Tibial nerve (tissue), 4 donors: Measurements from ENCODE around the gene BAD. TPM values are rescaled to one million over a fixed set of nuclear protein-coding genes. Genes with fewer than 3 reads are reported as not detected.

Experiments
- DNase-seq, 2 donors: peaks; one replicate each; pipeline ENCODE4 v3.0.0-alpha.2; 2019; ENCODE audit warnings: low spot score in 2 of 2
- H3K27ac ChIP-seq, 4 donors: fragments of 200-600 bp; sonication (generic) in 3 of 4; one replicate each; pipeline ENCODE4 v1.5.1; 2017 to 2019; ENCODE audit warnings: mild to moderate bottlenecking in 1 of 4
- H3K27me3 ChIP-seq, 2 donors: fragments of 200-600 bp; sonication (generic) in 1 of 2; one replicate each; pipeline versions ENCODE4 v1.5.1 to v1.6.0; 2017 to 2019
- H3K36me3 ChIP-seq, 3 donors: fragments of 200-600 bp; sonication (generic); one replicate each; pipeline ENCODE4 v1.5.1; 2018 to 2019
- H3K4me1 ChIP-seq, 4 donors: fragments of 200-600 bp; sonication (generic) in 3 of 4; one replicate each; pipeline ENCODE4 v1.5.1; 2017 to 2019
- H3K4me3 ChIP-seq, 4 donors: fragments of 200-600 bp; sonication (generic) in 3 of 4; one replicate each; pipeline ENCODE4 v1.5.1; 2017 to 2019; ENCODE audit warnings: mild to moderate bottlenecking in 1 of 4, moderate library complexity in 1 of 4
- H3K9me3 ChIP-seq, 4 donors: fragments of 200-600 bp; sonication (generic) in 3 of 4; one replicate each; pipeline ENCODE4 v1.5.1; 2017 to 2019
- CTCF ChIP-seq, 5 experiments: fragments of 200-600 bp in 3 of 5; fragments of 450-650 bp in 2 of 5; sonication (generic) in 3 of 5; IDR thresholded peaks; one replicate each; pipeline ENCODE4 v1.5.1; 2016 to 2019; ENCODE audit warnings: antibody characterized with exemption in 5 of 5, mild to moderate bottlenecking in 3 of 5, moderate library complexity in 2 of 5
- EP300 ChIP-seq, 2 donors: sonication (generic); formaldehyde crosslinking; IDR thresholded peaks; one replicate each; pipeline ENCODE4 v1.6.1; 2017; ENCODE audit warnings: antibody characterized with exemption in 2 of 2, mild to moderate bottlenecking in 1 of 2
- POLR2A ChIP-seq, 2 donors: fragments of 450-650 bp; IDR thresholded peaks; one replicate each; pipeline ENCODE4 v1.6.1; 2017; ENCODE audit warnings: antibody characterized with exemption in 2 of 2, mild to moderate bottlenecking in 2 of 2, moderate library complexity in 2 of 2
- WGBS, 2 donors: methylation state at CpG; one replicate each; pipeline ENCODE4 v1.1.5; 2018; 5-methylcytosine and 5-hydroxymethylcytosine counted together
- total RNA-seq, 4 donors: library from RNA; depleted of rRNA; stranded (reverse); fragments of >200 nt; gene quantifications; one replicate each; pipeline ENCODE4 v1.1.0, GENCODE V29; 2016

The BAD gene
- total RNA-seq, 4 donors from 2014 or later, result 110 to 143 (median 124) TPM

- DNase-seq, result no peak
- TF ChIP-seq CTCF (IDR thresholded peaks at IDR 0.05) (no peak), POLR2A (IDR thresholded peaks at IDR 0.05) (no peak), EP300 (IDR thresholded peaks at IDR 0.05) (no peak)
- Histone ChIP-seq H3K9me3 (no peaks in the 10 kb centered on the region), H3K4me1 (peaks cover 0 to 68% (median 36%) of the 10 kb centered on the region in 4 donors), H3K4me3 (no peak overlapping the region), H3K36me3 (peaks cover 0 to 18% (median 0%) of the 10 kb centered on the region in 3 donors), H3K27me3 (no peaks in the 10 kb centered on the region), H3K27ac (no peak overlapping the region)
- WGBS, 2 donors, result 66 to 78% methylated on average over 8 of the region's 8 CpGs
Measured at GRCh38 chr11:64232967-64233315, 51.5 kb downstream of the BAD start.

- H3K4me1 ChIP-seq, result peaks cover 0 to 74% (median 37%) of the 10 kb centered on the region in 4 donors
- 87 to 88% methylated on average over 12 to 15 of the region's 15 CpGs for WGBS, 2 donors
Measured at GRCh38 chr11:64232182-64232966, 52.1 kb downstream of the BAD start.

GRCh38 chr11:64231546-64231945 lies 52.9 kb downstream of the BAD start:
- peaks cover 0 to 82% (median 45%) of the 10 kb centered on the region in 4 donors for H3K4me1 ChIP-seq
- no peaks in the 10 kb centered on the region for H3K9me3 ChIP-seq
- DNase-seq, result no peak
- whole genome bisulfite sequencing, 2 donors, result 85 to 87% methylated on average over 7 of the region's 7 CpGs
- H3K36me3 ChIP-seq, result peaks cover 0 to 6% (median 0%) of the 10 kb centered on the region in 3 donors
- no peak for TF ChIP-seq EP300 (IDR thresholded peaks at IDR 0.05)
- TF ChIP-seq POLR2A (IDR thresholded peaks at IDR 0.05), result no peak
- no peak for TF ChIP-seq CTCF (IDR thresholded peaks at IDR 0.05)
- no peaks in the 10 kb centered on the region for H3K27me3 ChIP-seq
- peak overlapping the region in 1 of 4 donors; percentile 96 for H3K27ac ChIP-seq
- H3K4me3 ChIP-seq, result no peak overlapping the region

More at GRCh38 chr11:64232182-64232966, 52.1 kb downstream of the BAD start:
- Histone ChIP-seq H3K36me3 (peaks cover 0 to 13% (median 0%) of the 10 kb centered on the region in 3 donors), H3K9me3 (no peaks in the 10 kb centered on the region), H3K27me3 (no peaks in the 10 kb centered on the region), H3K27ac (peak overlapping the region in 1 of 4 donors; percentile 9), H3K4me3 (no peak overlapping the region)
- DNase-seq, result no peak
- TF ChIP-seq EP300 (IDR thresholded peaks at IDR 0.05) (no peak), CTCF (IDR thresholded peaks at IDR 0.05) (no peak), POLR2A (IDR thresholded peaks at IDR 0.05) (no peak)

GRCh38 chr11:64230985-64231365 lies 53.5 kb downstream of the BAD start:
- Histone ChIP-seq H3K4me1 (peaks cover 0 to 79% (median 46%) of the 10 kb centered on the region in 4 donors), H3K9me3 (no peaks in the 10 kb centered on the region), H3K27ac (peak overlapping the region; percentile 87 to 96 (median 94)), H3K36me3 (peaks cover 0 to under 1% (median 0%) of the 10 kb centered on the region in 3 donors), H3K4me3 (peak overlapping the region; percentile 50 to 79 (median 62)), H3K27me3 (no peaks in the 10 kb centered on the region)
- WGBS, 2 donors, result 11% methylated on average over 8 of the region's 8 CpGs
- TF ChIP-seq EP300 (IDR thresholded peaks at IDR 0.05) (no peak), CTCF (IDR thresholded peaks at IDR 0.05) (no peak), POLR2A (IDR thresholded peaks at IDR 0.05) (no peak)
- DNase-seq, result no peak
